ENCODE measurements around the gene PALLD.

Gene PALLD

DNA sequence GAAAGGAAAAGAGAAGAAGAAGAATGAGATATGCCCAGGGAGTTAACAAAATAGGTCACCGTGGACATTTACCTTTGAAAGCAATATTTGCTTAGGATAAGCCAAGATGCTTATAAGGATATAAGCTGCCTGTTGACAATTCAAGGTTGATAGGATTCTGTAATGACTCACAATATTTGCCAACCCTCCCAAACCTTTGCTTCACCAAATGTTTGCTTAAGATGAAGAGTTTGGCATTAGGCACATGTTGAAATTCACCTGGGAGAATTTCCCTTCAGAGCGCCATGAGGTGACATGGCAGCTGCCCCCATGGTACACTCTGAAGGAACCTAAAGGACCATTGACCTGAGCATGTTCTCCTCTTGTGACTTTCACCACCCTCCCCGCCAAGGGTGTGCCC lies 4.6 kb downstream of the PALLD start:
- H2AFZ ChIP-seq (ENCODE audit: low read length) = no peak overlapping the region
- H3K23ac ChIP-seq (ENCODE audit: low read depth, low read length, poor library complexity) = no peak overlapping the region
- H3K9ac ChIP-seq (ENCODE audit: low read depth, low read length, poor library complexity) = no peak overlapping the region
- H3K9me3 ChIP-seq (replicated peaks in 1 of 2; ENCODE audit: control insufficient read depth in 2 of 2, insufficient read depth in 1 of 2, low read depth in 1 of 2, low read length in 2 of 2) = no peaks in the 10 kb centered on the region
- H3K14ac ChIP-seq (ENCODE audit: low read length) = no peak overlapping the region
- no peaks in the 10 kb centered on the region for H3K79me1 ChIP-seq (ENCODE audit: low read depth, low read length)
- H3K4ac ChIP-seq (ENCODE audit: low read length) = no peak overlapping the region
- H3K36me3 ChIP-seq (replicated peaks in 1 of 2; ENCODE audit: control insufficient read depth in 2 of 2, insufficient read depth in 2 of 2, low read length in 2 of 2) = no peaks in the 10 kb centered on the region
- no peak overlapping the region for H4K91ac ChIP-seq (ENCODE audit: low read depth, low read length, poor library complexity)
- no peak overlapping the region for H3K4me3 ChIP-seq (ENCODE audit: low read length in 2 of 2)
- no peak for DNase-seq (ENCODE audit: low spot score)
- H2AK5ac ChIP-seq (ENCODE audit: low read depth, low read length) = no peak overlapping the region
- H2BK120ac ChIP-seq (ENCODE audit: low read depth, low read length) = no peak overlapping the region
- no peak overlapping the region for H3K27ac ChIP-seq (replicated peaks; ENCODE audit: low read length)
- H2BK5ac ChIP-seq (ENCODE audit: low read length) = no peak overlapping the region
- peaks cover 2 to 12% of the 10 kb centered on the region in 2 donors for H3K4me1 ChIP-seq (ENCODE audit: control insufficient read depth in 2 of 2, insufficient read depth in 1 of 2, low read depth in 1 of 2, low read length in 2 of 2)
- no peak overlapping the region for H3K18ac ChIP-seq (ENCODE audit: low read length)
- H3K4me2 ChIP-seq (ENCODE audit: insufficient read depth, low read length, poor library complexity, severe bottlenecking) = no peak overlapping the region
- H2BK15ac ChIP-seq (ENCODE audit: low read length) = no peak overlapping the region
- no peaks in the 10 kb centered on the region for H3K27me3 ChIP-seq (ENCODE audit: control insufficient read depth in 3 of 3, insufficient read depth in 3 of 3, low read depth in 1 of 3, low read length in 3 of 3)
- H2BK12ac ChIP-seq (ENCODE audit: low read length) = no peak overlapping the region
- H4K8ac ChIP-seq (ENCODE audit: low read depth, low read length) = no peak overlapping the region
- WGBS, 2 donors (ENCODE audit: extremely low coverage in 2 of 2, insufficient read length in 2 of 2, insufficient replicate concordance in 1 of 2) = no CpG with 5 or more reads among the region's 3 CpGs

DNA sequence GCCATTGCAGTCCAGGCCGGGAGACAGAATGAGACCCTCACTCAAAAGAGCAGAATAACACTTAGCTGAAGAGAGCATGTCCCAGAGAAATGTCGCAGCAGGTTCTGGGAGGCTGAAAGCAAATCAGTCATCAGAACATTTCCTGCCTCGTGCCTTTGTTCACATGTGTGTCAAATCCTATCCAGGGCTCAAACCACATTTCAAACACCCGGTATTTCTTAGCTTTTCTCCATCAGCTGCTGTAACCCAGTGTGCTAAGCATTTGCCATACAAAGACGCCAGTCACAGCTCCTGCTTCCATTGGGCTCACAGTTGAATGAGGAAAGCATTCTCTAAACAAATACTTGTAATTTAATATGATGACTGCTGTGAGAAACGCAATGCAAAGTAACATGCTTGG lies 6.0 kb downstream of the PALLD start:
- no peak overlapping the region for H3K14ac ChIP-seq (ENCODE audit: low read length)
- H3K4ac ChIP-seq (ENCODE audit: low read length) = no peak overlapping the region
- no peak overlapping the region for H2AK5ac ChIP-seq (ENCODE audit: low read depth, low read length)
- no peak overlapping the region for H4K8ac ChIP-seq (ENCODE audit: low read depth, low read length)
- H3K9ac ChIP-seq (ENCODE audit: low read depth, low read length, poor library complexity) = no peak overlapping the region
- WGBS, 2 donors (ENCODE audit: extremely low coverage in 2 of 2, insufficient read length in 2 of 2, insufficient replicate concordance in 1 of 2) = no CpG with 5 or more reads among the region's 6 CpGs
- no peak overlapping the region for H3K4me3 ChIP-seq (ENCODE audit: low read length in 2 of 2)
- H4K91ac ChIP-seq (ENCODE audit: low read depth, low read length, poor library complexity) = no peak overlapping the region
- H3K18ac ChIP-seq (ENCODE audit: low read length) = no peak overlapping the region
- H3K4me2 ChIP-seq (ENCODE audit: insufficient read depth, low read length, poor library complexity, severe bottlenecking) = no peak overlapping the region
- peak overlapping the region; percentile 78 for H2AFZ ChIP-seq (ENCODE audit: low read length)
- H2BK15ac ChIP-seq (ENCODE audit: low read length) = no peak overlapping the region
- no peak overlapping the region for H2BK120ac ChIP-seq (ENCODE audit: low read depth, low read length)
- no peak for DNase-seq (ENCODE audit: low spot score)
- H3K79me1 ChIP-seq (ENCODE audit: low read depth, low read length) = no peaks in the 10 kb centered on the region
- no peak overlapping the region for H2BK5ac ChIP-seq (ENCODE audit: low read length)
- H2BK12ac ChIP-seq (ENCODE audit: low read length) = no peak overlapping the region
- no peak overlapping the region for H3K23ac ChIP-seq (ENCODE audit: low read depth, low read length, poor library complexity)
- H3K36me3 ChIP-seq (replicated peaks in 1 of 2; ENCODE audit: control insufficient read depth in 2 of 2, insufficient read depth in 2 of 2, low read length in 2 of 2) = no peaks in the 10 kb centered on the region
- H3K9me3 ChIP-seq (replicated peaks in 1 of 2; ENCODE audit: control insufficient read depth in 2 of 2, insufficient read depth in 1 of 2, low read depth in 1 of 2, low read length in 2 of 2) = no peaks in the 10 kb centered on the region
- peaks cover 2 to 5% of the 10 kb centered on the region in 2 donors for H3K4me1 ChIP-seq (ENCODE audit: control insufficient read depth in 2 of 2, insufficient read depth in 1 of 2, low read depth in 1 of 2, low read length in 2 of 2)
- H3K27ac ChIP-seq (replicated peaks; ENCODE audit: low read length) = no peak overlapping the region
- H3K27me3 ChIP-seq (ENCODE audit: control insufficient read depth in 3 of 3, insufficient read depth in 3 of 3, low read depth in 1 of 3, low read length in 3 of 3) = no peaks in the 10 kb centered on the region

DNA sequence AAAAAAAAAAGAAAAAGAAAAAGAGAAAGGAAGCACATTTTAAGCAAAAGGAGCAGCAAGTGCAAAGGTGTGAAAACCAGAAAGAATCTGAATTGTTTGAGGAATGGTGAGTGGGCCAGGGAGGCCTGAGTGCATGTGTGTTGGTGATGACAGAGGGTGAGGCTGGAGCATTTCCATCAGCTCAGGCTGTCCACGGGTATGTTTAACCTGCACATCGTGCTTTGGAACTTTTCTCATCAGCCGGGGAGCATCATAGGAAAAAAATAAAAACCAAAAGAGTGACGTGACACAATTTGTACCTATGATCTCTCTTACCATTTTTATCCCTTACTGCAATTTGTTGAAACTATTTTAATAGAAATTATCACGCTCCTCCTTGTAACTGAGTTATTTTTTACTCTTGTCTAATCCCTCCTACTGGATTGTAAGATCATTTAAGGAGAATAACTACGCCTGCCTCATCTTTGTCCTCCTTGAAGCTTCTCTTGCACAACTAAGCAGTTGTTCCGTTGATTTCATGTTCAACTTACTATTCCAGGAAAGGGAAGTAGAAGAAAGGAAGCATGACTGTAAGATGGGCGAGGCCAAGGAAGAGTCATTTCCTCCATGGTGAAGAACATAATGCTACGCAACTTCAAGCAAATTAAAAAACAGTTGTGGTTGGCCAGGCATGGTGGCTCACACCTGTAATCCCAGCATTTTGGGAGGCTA lies 7.0 kb downstream of the PALLD start:
- no peak overlapping the region for H3K18ac ChIP-seq (ENCODE audit: low read length)
- H4K8ac ChIP-seq (ENCODE audit: low read depth, low read length) = no peak overlapping the region
- H3K4me1 ChIP-seq (ENCODE audit: control insufficient read depth in 2 of 2, insufficient read depth in 1 of 2, low read depth in 1 of 2, low read length in 2 of 2) = peaks cover 2 to 5% of the 10 kb centered on the region in 2 donors
- H3K27ac ChIP-seq (replicated peaks; ENCODE audit: low read length) = no peak overlapping the region
- H3K14ac ChIP-seq (ENCODE audit: low read length) = no peak overlapping the region
- no peak overlapping the region for H4K91ac ChIP-seq (ENCODE audit: low read depth, low read length, poor library complexity)
- H2AK5ac ChIP-seq (ENCODE audit: low read depth, low read length) = no peak overlapping the region
- no peak overlapping the region for H3K4ac ChIP-seq (ENCODE audit: low read length)
- no peak overlapping the region for H2BK12ac ChIP-seq (ENCODE audit: low read length)
- no peak overlapping the region for H2BK5ac ChIP-seq (ENCODE audit: low read length)
- H3K23ac ChIP-seq (ENCODE audit: low read depth, low read length, poor library complexity) = no peak overlapping the region
- DNase-seq (ENCODE audit: low spot score) = no peak
- no peak overlapping the region for H2AFZ ChIP-seq (ENCODE audit: low read length)
- H2BK15ac ChIP-seq (ENCODE audit: low read length) = no peak overlapping the region
- no peak overlapping the region for H3K4me3 ChIP-seq (ENCODE audit: low read length in 2 of 2)
- H3K27me3 ChIP-seq (ENCODE audit: control insufficient read depth in 3 of 3, insufficient read depth in 3 of 3, low read depth in 1 of 3, low read length in 3 of 3) = no peaks in the 10 kb centered on the region
- no peak overlapping the region for H3K4me2 ChIP-seq (ENCODE audit: insufficient read depth, low read length, poor library complexity, severe bottlenecking)
- no CpG with 5 or more reads among the region's 9 CpGs for WGBS, 2 donors (ENCODE audit: extremely low coverage in 2 of 2, insufficient read length in 2 of 2, insufficient replicate concordance in 1 of 2)
- H2BK120ac ChIP-seq (ENCODE audit: low read depth, low read length) = no peak overlapping the region
- no peaks in the 10 kb centered on the region for H3K9me3 ChIP-seq (replicated peaks in 1 of 2; ENCODE audit: control insufficient read depth in 2 of 2, insufficient read depth in 1 of 2, low read depth in 1 of 2, low read length in 2 of 2)
- no peaks in the 10 kb centered on the region for H3K79me1 ChIP-seq (ENCODE audit: low read depth, low read length)
- H3K36me3 ChIP-seq (replicated peaks in 1 of 2; ENCODE audit: control insufficient read depth in 2 of 2, insufficient read depth in 2 of 2, low read length in 2 of 2) = no peaks in the 10 kb centered on the region
- H3K9ac ChIP-seq (ENCODE audit: low read depth, low read length, poor library complexity) = no peak overlapping the region

DNA sequence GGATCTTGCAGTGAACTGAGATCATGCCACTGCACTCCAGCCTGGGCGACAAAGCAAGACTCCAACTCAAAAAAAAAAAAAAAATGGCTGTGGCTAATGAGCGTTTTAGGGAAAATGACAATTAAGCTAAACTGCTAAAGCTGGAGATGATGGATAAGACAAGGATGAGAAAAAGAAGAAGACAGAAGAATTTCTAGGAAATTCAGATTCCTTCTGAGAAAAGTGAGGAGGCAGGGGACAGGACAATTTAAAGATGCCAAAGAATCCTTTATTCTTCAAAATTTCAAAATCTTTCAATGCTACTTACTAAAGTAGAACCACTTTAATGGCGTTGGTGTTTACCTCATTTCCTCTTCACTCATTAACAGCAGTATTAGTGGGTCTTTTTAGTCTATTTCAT lies 7.7 kb downstream of the PALLD start:
- H2BK120ac ChIP-seq (ENCODE audit: low read depth, low read length) = no peak overlapping the region
- no peak overlapping the region for H3K9ac ChIP-seq (ENCODE audit: low read depth, low read length, poor library complexity)
- peaks cover 2 to 5% of the 10 kb centered on the region in 2 donors for H3K4me1 ChIP-seq (ENCODE audit: control insufficient read depth in 2 of 2, insufficient read depth in 1 of 2, low read depth in 1 of 2, low read length in 2 of 2)
- no peak overlapping the region for H3K18ac ChIP-seq (ENCODE audit: low read length)
- H4K91ac ChIP-seq (ENCODE audit: low read depth, low read length, poor library complexity) = no peak overlapping the region
- H3K23ac ChIP-seq (ENCODE audit: low read depth, low read length, poor library complexity) = no peak overlapping the region
- no peak overlapping the region for H2BK5ac ChIP-seq (ENCODE audit: low read length)
- H3K27me3 ChIP-seq (ENCODE audit: control insufficient read depth in 3 of 3, insufficient read depth in 3 of 3, low read depth in 1 of 3, low read length in 3 of 3) = no peaks in the 10 kb centered on the region
- H3K4me3 ChIP-seq (ENCODE audit: low read length in 2 of 2) = no peak overlapping the region
- no peaks in the 10 kb centered on the region for H3K36me3 ChIP-seq (replicated peaks in 1 of 2; ENCODE audit: control insufficient read depth in 2 of 2, insufficient read depth in 2 of 2, low read length in 2 of 2)
- H3K79me1 ChIP-seq (ENCODE audit: low read depth, low read length) = no peaks in the 10 kb centered on the region
- no peak overlapping the region for H4K8ac ChIP-seq (ENCODE audit: low read depth, low read length)
- no peak overlapping the region for H2BK15ac ChIP-seq (ENCODE audit: low read length)
- H3K4ac ChIP-seq (ENCODE audit: low read length) = no peak overlapping the region
- no peak overlapping the region for H3K27ac ChIP-seq (replicated peaks; ENCODE audit: low read length)
- H2AFZ ChIP-seq (ENCODE audit: low read length) = no peak overlapping the region
- no peak for DNase-seq (ENCODE audit: low spot score)
- no peak overlapping the region for H3K4me2 ChIP-seq (ENCODE audit: insufficient read depth, low read length, poor library complexity, severe bottlenecking)
- H2AK5ac ChIP-seq (ENCODE audit: low read depth, low read length) = no peak overlapping the region
- no peaks in the 10 kb centered on the region for H3K9me3 ChIP-seq (replicated peaks in 1 of 2; ENCODE audit: control insufficient read depth in 2 of 2, insufficient read depth in 1 of 2, low read depth in 1 of 2, low read length in 2 of 2)
- no peak overlapping the region for H2BK12ac ChIP-seq (ENCODE audit: low read length)
- no CpG with 5 or more reads among the region's 3 CpGs for WGBS, 2 donors (ENCODE audit: extremely low coverage in 2 of 2, insufficient read length in 2 of 2, insufficient replicate concordance in 1 of 2)
- H3K14ac ChIP-seq (ENCODE audit: low read length) = no peak overlapping the region

Data from neuronal stem cell (in vitro differentiated cells).